Endothelial cell of umbilical vein (primary cell): ENCODE measurements around the gene PDXDC1.
"Not testable (repeated sequence)": the region's sequence is repeated elsewhere in the genome, so short reads cannot be mapped to it uniquely, and the experiment has no call there.

ENCODE experiments used
- CTCF ChIP-seq, 2 donors: IDR thresholded peaks; 1 replicate in 1 of 2; 2 replicates in 1 of 2; pipeline ENCODE4 v1.5.1; 2011; ENCODE audit warnings: low read length in 2 of 2, mild to moderate bottlenecking in 2 of 2, moderate library complexity in 2 of 2, control low read depth in 1 of 2, inconsistent platforms in 1 of 2, low read depth in 1 of 2; ENCODE audit not compliant: insufficient read depth in 1 of 2; ENCODE audit errors: extremely low read depth in 1 of 2
- EZH2 ChIP-seq: IDR thresholded peaks from 2 replicates; pipeline ENCODE4 v1.6.1; 2012; ENCODE audit warnings: borderline replicate concordance, low read depth, mild to moderate bottlenecking, moderate library complexity, low read length, inconsistent platforms; ENCODE audit not compliant: severe bottlenecking
- POLR2A ChIP-seq: IDR thresholded peaks from 2 replicates; pipeline ENCODE4 v1.6.1; 2012; ENCODE audit warnings: low read depth, mild to moderate bottlenecking, control low read depth, low read length

GRCh38 chr16:15080883-15081282 lies 106.1 kb downstream of the PDXDC1 start:
- TF ChIP-seq CTCF (IDR thresholded peaks at IDR 0.05; ENCODE audit: extremely low read depth in 1 of 2, insufficient read depth in 1 of 2, low read depth in 1 of 2, low read length in 2 of 2); EZH2; POLR2A: not testable (repeated sequence)
